Measurements from ENCODE around the gene C2orf49. TPM values are rescaled to one million over a fixed set of nuclear protein-coding genes. Genes with fewer than 3 reads are reported as not detected.

Gene C2orf49
- total and polyA plus RNA-seq, 2 donors (not counting 3 experiments of a cell fraction or from before 2014, with no cell fraction given), result 4.6 to 15.0 TPM

GRCh38 chr2:105324732-105325131 lies 12.6 kb upstream of the C2orf49 start:
- FAIRE-seq (no peak), DNase-seq (ENCODE audit: low read depth, low spot score) (peak; percentile 40)
- Histone ChIP-seq H3K4me3 (replicated peaks in 1 of 3; ENCODE audit: insufficient read depth in 1 of 3, low read depth in 1 of 3, low read length in 3 of 3) (no peak overlapping the region), H3K4me1 (ENCODE audit: control insufficient read depth, extremely low read depth, insufficient read depth, low read length) (peaks cover 49% of the 10 kb centered on the region), H3K9ac (replicated peaks; ENCODE audit: extremely low read depth, insufficient read depth, low read length) (peak overlapping the region; percentile 55), H4K20me1 (replicated peaks; ENCODE audit: control insufficient read depth, extremely low read depth, insufficient read depth, low read length) (no peaks in the 10 kb centered on the region), H3K36me3 (ENCODE audit: control insufficient read depth in 2 of 2, extremely low read depth in 1 of 2, insufficient read depth in 2 of 2, low read length in 2 of 2) (no peaks in the 10 kb centered on the region), H3K9me1 (replicated peaks; ENCODE audit: control insufficient read depth, extremely low read depth, insufficient read depth, low read length) (no peaks in the 10 kb centered on the region), H3K4me2 (ENCODE audit: insufficient read depth, low read length) (peak overlapping the region; percentile 38), H3K27me3 (ENCODE audit: control insufficient read depth in 2 of 2, insufficient read depth in 2 of 2, low read length in 2 of 2) (no peaks in the 10 kb centered on the region), H2AFZ (ENCODE audit: low read depth, low read length) (no peak overlapping the region), H3K27ac (ENCODE audit: insufficient read depth, low read depth, low read length) (peak overlapping the region; percentile 87), H3K9me3 (replicated peaks; ENCODE audit: control insufficient read depth, insufficient read depth, low read length) (no peaks in the 10 kb centered on the region), H3K79me2 (ENCODE audit: control insufficient read depth, insufficient read depth, low read length) (peaks cover 71% of the 10 kb centered on the region)
- TF ChIP-seq EZH2 (IDR thresholded peaks at IDR 0.05; ENCODE audit: borderline replicate concordance, low read depth, low read length, severe bottlenecking) (no peak), POLR2A (IDR thresholded peaks at IDR 0.05; ENCODE audit: low read depth, low read length) (peak; percentile 43), POLR2AphosphoS5 (IDR thresholded peaks at IDR 0.05; ENCODE audit: insufficient read depth, low read depth, low read length) (no peak)
- dilution Hi-C loops (cut with MboI; ENCODE audit: extremely low pct_ligation_motif_present, low sequenced_read_pairs), result no loop called here
- intact Hi-C loops (cut with micrococcal nuclease), result loop anchor here (1.0 to 10.0 kb wide), 4 partner anchors 30 to 870 kb away; partner anchors contain the start of gene UXS1
- BruUV-seq (replicated peaks), result no TSS peak
- CTCF ChIA-PET, result interaction anchor here (0.8 to 1.4 kb wide), 7 partner anchors 15 to 89 kb away, joined by 3 to 6 read pairs (median 5); no protein-coding TSS in a partner anchor
- POLR2A ChIA-PET, result interaction anchor here (0.6 kb wide), 1 partner anchor 193 kb away, joined by 3 read pairs; no protein-coding TSS in a partner anchor

GRCh38 chr2:105325389-105325963 lies 11.9 kb upstream of the C2orf49 start:
- peak; percentile 95 for FAIRE-seq
- BruUV-seq (replicated peaks), result no TSS peak

More at GRCh38 chr2:105325389-105325963, 11.9 kb upstream of the C2orf49 start:
- intact Hi-C loops (cut with micrococcal nuclease) (loop anchor here (1.0 to 10.0 kb wide), 4 partner anchors 31 to 869 kb away; partner anchors contain the start of gene UXS1), dilution Hi-C loops (cut with MboI; ENCODE audit: extremely low pct_ligation_motif_present, low sequenced_read_pairs) (no loop called here)
- Histone ChIP-seq H3K9ac (replicated peaks; ENCODE audit: extremely low read depth, insufficient read depth, low read length) (peak overlapping the region; percentile 55), H4K20me1 (replicated peaks; ENCODE audit: control insufficient read depth, extremely low read depth, insufficient read depth, low read length) (no peaks in the 10 kb centered on the region), H3K4me1 (ENCODE audit: control insufficient read depth, extremely low read depth, insufficient read depth, low read length) (peaks cover 56% of the 10 kb centered on the region), H3K27ac (ENCODE audit: insufficient read depth, low read depth, low read length) (peak overlapping the region; percentile 87), H2AFZ (ENCODE audit: low read depth, low read length) (no peak overlapping the region), H3K79me2 (ENCODE audit: control insufficient read depth, insufficient read depth, low read length) (peaks cover 64% of the 10 kb centered on the region), H3K27me3 (ENCODE audit: control insufficient read depth in 2 of 2, insufficient read depth in 2 of 2, low read length in 2 of 2) (no peaks in the 10 kb centered on the region), H3K4me2 (ENCODE audit: insufficient read depth, low read length) (peak overlapping the region; percentile 38), H3K9me1 (replicated peaks; ENCODE audit: control insufficient read depth, extremely low read depth, insufficient read depth, low read length) (no peaks in the 10 kb centered on the region), H3K36me3 (ENCODE audit: control insufficient read depth in 2 of 2, extremely low read depth in 1 of 2, insufficient read depth in 2 of 2, low read length in 2 of 2) (no peaks in the 10 kb centered on the region), H3K9me3 (replicated peaks; ENCODE audit: control insufficient read depth, insufficient read depth, low read length) (no peaks in the 10 kb centered on the region), H3K4me3 (replicated peaks in 1 of 3; ENCODE audit: insufficient read depth in 1 of 3, low read depth in 1 of 3, low read length in 3 of 3) (no peak overlapping the region)
- peak; percentile 97 for DNase-seq (ENCODE audit: low read depth, low spot score)
- POLR2A ChIA-PET, result no interaction called here
- CTCF ChIA-PET, result interaction anchor here (0.7 to 1.4 kb wide), 7 partner anchors 14 to 90 kb away, joined by 3 to 6 read pairs (median 5); no protein-coding TSS in a partner anchor
- no peak for TF ChIP-seq MYC (IDR thresholded peaks at IDR 0.05; ENCODE audit: low read depth, low read length)
- TF ChIP-seq POLR2A (IDR thresholded peaks at IDR 0.05; ENCODE audit: low read depth, low read length), result peak; percentile 68
- peak; percentile 91 for TF ChIP-seq JUN (IDR thresholded peaks at IDR 0.05; ENCODE audit: borderline replicate concordance, insufficient read depth, insufficient read length, low read depth)
- no peak for TF ChIP-seq EZH2 (IDR thresholded peaks at IDR 0.05; ENCODE audit: borderline replicate concordance, low read depth, low read length, severe bottlenecking)
- peak; percentile 82 for TF ChIP-seq GATA2 (IDR thresholded peaks at IDR 0.05; ENCODE audit: insufficient read depth, insufficient read length, low read depth, low read length)
- peak; percentile 73 for TF ChIP-seq FOS (IDR thresholded peaks at IDR 0.05; ENCODE audit: borderline replicate concordance, insufficient read depth, low read length)
- TF ChIP-seq CTCF (IDR thresholded peaks at IDR 0.05; ENCODE audit: extremely low read depth in 1 of 2, insufficient read depth in 1 of 2, low read depth in 1 of 2, low read length in 2 of 2), result no peak
- no peak for TF ChIP-seq MAX (IDR thresholded peaks at IDR 0.05; ENCODE audit: insufficient read depth, insufficient read length)
- peak; percentile 87 for TF ChIP-seq POLR2AphosphoS5 (IDR thresholded peaks at IDR 0.05; ENCODE audit: insufficient read depth, low read depth, low read length)

Data from endothelial cell of umbilical vein (primary cell).